SK-N-SH (cell line): Measurements from ENCODE around the gene REEP3. TPM values are rescaled to one million over a fixed set of nuclear protein-coding genes. Genes with fewer than 3 reads are reported as not detected.

Experiments used
- CTCF ChIA-PET: fragments of 300-600, 350-600 bp; formaldehyde crosslinking; extraction: SDS; loops from one replicate; lab custom pipeline; 2021; lab: Yijun Ruan, JAX
- POLR2A ChIA-PET: fragments of 350-600 bp; sonication (Branson Sonifier 250); formaldehyde crosslinking; extraction: SDS; loops from one replicate; lab custom pipeline; 2020; ENCODE audit warnings: antibody characterized with exemption, inconsistent platforms; lab: Yijun Ruan, JAX
- DNase-seq: peaks from one replicate; pipeline ENCODE4 v3.0.0; 2012
- H2AFZ ChIP-seq: fragments of 200-600 bp; sonication (generic); 2 replicates; pipeline ENCODE4 v1.8.1; 2016; ENCODE audit warnings: antibody characterized with exemption, mild to moderate bottlenecking, low read depth
- H3F3A ChIP-seq: fragments of 200-600 bp; sonication (generic); replicated peaks from 2 replicates; pipeline ENCODE3; 2016; ENCODE audit warnings: antibody characterized with exemption, mild to moderate bottlenecking; ENCODE audit not compliant: insufficient read depth
- H3K27ac ChIP-seq, 2 experiments: fragments of 200-500 bp in 1 of 2; fragments of 200-600 bp in 1 of 2; sonication (Bioruptor generic) in 1 of 2; sonication (generic), shearing (Covaris generic) in 1 of 2; 2 replicates each; pipeline versions ENCODE4 v1.5.1 to v1.6.1; 2014 to 2016; ENCODE audit warnings: low read depth in 2 of 2, inconsistent platforms in 1 of 2, low read length in 1 of 2, mild to moderate bottlenecking in 1 of 2, mixed read lengths in 1 of 2
- H3K27me3 ChIP-seq: fragments of 200-600 bp; sonication (generic), shearing (Covaris generic); 2 replicates; pipeline ENCODE4 v1.6.1; 2016; ENCODE audit warnings: mixed run types; ENCODE audit not compliant: insufficient read depth
- H3K36me3 ChIP-seq, 2 experiments: fragments of 200-500 bp in 1 of 2; fragments of 200-600 bp in 1 of 2; sonication (Bioruptor generic) in 1 of 2; sonication (generic) in 1 of 2; replicated peaks in 1 of 2; 2 replicates each; pipeline versions ENCODE3 to v1.5.1; 2014 to 2016; ENCODE audit warnings: low read length in 1 of 2, mild to moderate bottlenecking in 1 of 2; ENCODE audit not compliant: insufficient read depth in 2 of 2, control insufficient read depth in 1 of 2
- H3K4me1 ChIP-seq, 2 experiments: fragments of 200-500 bp in 1 of 2; fragments of 200-600 bp in 1 of 2; sonication (Bioruptor generic) in 1 of 2; sonication (generic), shearing (Covaris generic) in 1 of 2; 2 replicates each; pipeline versions ENCODE4 v1.5.1 to v1.6.1; 2014 to 2016; ENCODE audit warnings: low read depth in 1 of 2, low read length in 1 of 2, mixed run types in 1 of 2; ENCODE audit not compliant: insufficient read depth in 2 of 2, control insufficient read depth in 1 of 2
- H3K4me2 ChIP-seq: fragments of 200-600 bp; sonication (generic), shearing (Covaris generic); 2 replicates; pipeline ENCODE4 v1.6.1; 2017; ENCODE audit warnings: mixed run types
- H3K4me3 ChIP-seq, 2 experiments: fragments of 200-500 bp in 1 of 2; fragments of 200-600 bp in 1 of 2; sonication (Bioruptor generic) in 1 of 2; sonication (generic), shearing (Covaris generic) in 1 of 2; 2 replicates each; pipeline versions ENCODE4 v1.5.1 to v1.8.1; 2014 to 2016; ENCODE audit warnings: low read depth in 2 of 2, inconsistent platforms in 1 of 2, low read length in 1 of 2, mild to moderate bottlenecking in 1 of 2, mixed read lengths in 1 of 2, moderate library complexity in 1 of 2
- H3K79me2 ChIP-seq: fragments of 200-600 bp; sonication (generic); 2 replicates; pipeline ENCODE4 v1.8.1; 2017; ENCODE audit warnings: mild to moderate bottlenecking; ENCODE audit not compliant: insufficient read depth
- H3K9ac ChIP-seq: fragments of 200-600 bp; sonication (generic); 2 replicates; pipeline ENCODE4 v1.6.1; 2017; ENCODE audit warnings: mixed run types
- H3K9me2 ChIP-seq: fragments of 200-600 bp; sonication (generic); 2 replicates; pipeline ENCODE4 v1.6.1; 2017; ENCODE audit warnings: mixed run types
- H3K9me3 ChIP-seq: fragments of 200-600 bp; sonication (generic); 2 replicates; pipeline ENCODE4 v1.6.1; 2017; ENCODE audit warnings: mixed run types, mild to moderate bottlenecking, moderate library complexity
- H4K20me1 ChIP-seq: fragments of 200-600 bp; sonication (generic); 2 replicates; pipeline ENCODE4 v1.6.1; 2017; ENCODE audit warnings: mild to moderate bottlenecking, mixed run types; ENCODE audit not compliant: insufficient read depth
- ELF1 ChIP-seq: IDR thresholded peaks from 2 replicates; pipeline ENCODE4 v1.4.0; 2012
- EP300 ChIP-seq, 2 experiments: IDR thresholded peaks; 2 replicates each; pipeline versions ENCODE4 v1.4.0 to v1.6.1; 2012; ENCODE audit warnings: borderline replicate concordance in 1 of 2, low read depth in 1 of 2, low read length in 1 of 2
- EZH2phosphoT487 ChIP-seq: fragments of 200-600 bp; sonication (generic); IDR thresholded peaks from 2 replicates; pipeline ENCODE4 v1.6.1; 2017; ENCODE audit warnings: low read depth, mixed run types, mild to moderate bottlenecking, antibody characterized with exemption, moderate library complexity, borderline replicate concordance
- FOXJ3 ChIP-seq: sonication (generic); formaldehyde crosslinking; IDR thresholded peaks from 2 replicates; pipeline ENCODE4 v1.5.1; 2020; ENCODE audit warnings: mild to moderate bottlenecking, missing genetic modification reagents
- NFIC ChIP-seq: IDR thresholded peaks from 2 replicates; pipeline ENCODE4 v1.4.0; 2012; ENCODE audit warnings: borderline replicate concordance
- POLR2AphosphoS5 ChIP-seq: IDR thresholded peaks from 2 replicates; pipeline ENCODE4 v1.6.1; 2012; ENCODE audit warnings: low read depth, low read length
- RAD21 ChIP-seq: IDR thresholded peaks from 2 replicates; pipeline ENCODE4 v1.6.1; 2012; ENCODE audit warnings: mild to moderate bottlenecking, low read length
- RXRA ChIP-seq: IDR thresholded peaks from 2 replicates; pipeline ENCODE4 v1.4.0; 2012; ENCODE audit warnings: low read depth, mild to moderate bottlenecking, borderline replicate concordance
- SIN3A ChIP-seq: IDR thresholded peaks from 2 replicates; pipeline ENCODE4 v1.6.1; 2012; ENCODE audit warnings: low read depth, mild to moderate bottlenecking, low read length, moderate library complexity, borderline replicate concordance
- TEAD4 ChIP-seq: IDR thresholded peaks from 2 replicates; pipeline ENCODE4 v1.4.0; 2012; ENCODE audit warnings: mild to moderate bottlenecking, borderline replicate concordance; ENCODE audit not compliant: insufficient read depth
- WGBS: methylation state at CpG from one replicate; pipeline ENCODE4 v1.1.6; 2017; ENCODE audit warnings: low lambda C conversion rate; 5-methylcytosine and 5-hydroxymethylcytosine counted together
- polyA plus RNA-seq, 3 experiments: library from polyadenylated mRNA; depleted of rRNA; stranded (reverse); fragments of >200 nt; gene quantifications; 2 replicates each; pipeline ENCODE4 v1.2.3, GENCODE V29; 2012
- TF ChIP-seq, protein P1 (sequence below): IDR thresholded peaks from 2 replicates; pipeline ENCODE4; 2012
- TF ChIP-seq, protein P2 (sequence below): IDR thresholded peaks from 2 replicates; pipeline ENCODE4 v1.6.1; 2012; ENCODE audit warnings: mild to moderate bottlenecking, low read depth, low read length, moderate library complexity
- TF ChIP-seq, protein P3 (sequence below): fragments of 150-350 bp; IDR thresholded peaks from 2 replicates; pipeline ENCODE4 v1.6.1; 2016; ENCODE audit warnings: mild to moderate bottlenecking, low read depth, low read length

REEP3 gene
- polyA plus RNA-seq, 1 of the 3 experiments (the other 2 are of a cell fraction) = 7.6 TPM

DNA sequence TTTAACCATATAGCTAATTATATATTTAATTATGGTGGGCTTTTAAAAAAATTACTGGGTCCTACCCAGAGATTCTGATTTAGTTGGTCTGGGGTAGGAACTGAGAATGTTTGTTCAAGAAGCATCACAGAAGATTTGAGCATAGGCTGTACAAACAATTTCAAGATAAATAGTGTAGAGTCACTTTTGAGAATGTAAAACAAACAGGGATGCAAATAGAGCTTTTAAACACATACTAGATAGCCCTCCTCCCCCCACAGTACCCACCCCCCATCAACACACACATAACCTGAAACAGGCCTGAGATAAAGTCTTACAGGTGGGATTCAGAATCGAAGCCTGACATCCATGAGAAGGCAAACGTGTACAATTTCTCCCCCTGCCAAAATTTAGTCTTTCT, 15.6 kb upstream of the REEP3 start:
- Histone ChIP-seq H3K4me2 (no peak overlapping the region), H3K9me2 (no peaks in the 10 kb centered on the region), H2AFZ (no peak overlapping the region), H4K20me1 (peaks cover 8% of the 10 kb centered on the region), H3F3A (peaks cover 4% of the 10 kb centered on the region), H3K27ac (no peak overlapping the region), H3K4me1 (no peaks in the 10 kb centered on the region), H3K9me3 (no peaks in the 10 kb centered on the region), H3K79me2 (peaks cover 96% of the 10 kb centered on the region), H3K36me3 (peaks cover 3 to 7% of the 10 kb centered on the region in 2 experiments), H3K9ac (no peak overlapping the region), H3K27me3 (no peaks in the 10 kb centered on the region), H3K4me3 (no peak overlapping the region)
- TF ChIP-seq FOXJ3 = no peak
- TF ChIP-seq, protein P1, sequence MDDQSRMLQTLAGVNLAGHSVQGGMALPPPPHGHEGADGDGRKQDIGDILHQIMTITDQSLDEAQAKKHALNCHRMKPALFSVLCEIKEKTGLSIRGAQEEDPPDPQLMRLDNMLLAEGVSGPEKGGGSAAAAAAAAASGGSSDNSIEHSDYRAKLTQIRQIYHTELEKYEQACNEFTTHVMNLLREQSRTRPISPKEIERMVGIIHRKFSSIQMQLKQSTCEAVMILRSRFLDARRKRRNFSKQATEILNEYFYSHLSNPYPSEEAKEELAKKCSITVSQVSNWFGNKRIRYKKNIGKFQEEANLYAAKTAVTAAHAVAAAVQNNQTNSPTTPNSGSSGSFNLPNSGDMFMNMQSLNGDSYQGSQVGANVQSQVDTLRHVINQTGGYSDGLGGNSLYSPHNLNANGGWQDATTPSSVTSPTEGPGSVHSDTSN = no peak
- DNase-seq = no peak
- CTCF ChIA-PET = interaction anchor here (0.6 to 2.0 kb wide), 5 partner anchors 11 to 341 kb away, joined by 3 to 8 read pairs (median 3); no protein-coding TSS in a partner anchor
- POLR2A ChIA-PET = no interaction called here
- WGBS = 91% methylated on average over 2 of the region's 2 CpGs

DNA sequence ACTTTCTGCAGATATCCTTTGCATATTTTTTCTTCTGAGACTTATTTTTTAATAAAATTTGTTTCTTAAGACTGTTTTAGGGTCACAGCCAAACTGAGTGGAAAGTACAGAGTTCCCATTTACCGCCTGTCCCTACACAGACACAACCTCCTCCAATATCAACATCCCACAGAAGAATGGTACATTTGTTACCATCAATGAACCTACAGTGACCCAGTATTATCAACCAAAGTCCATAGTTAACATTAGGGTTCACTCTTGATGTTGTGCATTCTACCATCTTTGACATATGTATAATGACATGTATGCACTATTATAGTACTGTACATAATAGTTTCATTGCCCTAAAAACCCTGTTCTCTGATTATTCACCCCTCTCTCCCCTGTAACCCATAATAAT, 14.6 kb upstream of the REEP3 start:
- Histone ChIP-seq H3K27ac (no peak overlapping the region), H3K9me2 (no peaks in the 10 kb centered on the region), H3K4me1 (no peaks in the 10 kb centered on the region), H3K79me2 (peaks cover 96% of the 10 kb centered on the region), H3K9me3 (no peaks in the 10 kb centered on the region), H3F3A (peaks cover 4% of the 10 kb centered on the region), H4K20me1 (peaks cover 8% of the 10 kb centered on the region), H2AFZ (no peak overlapping the region), H3K4me3 (no peak overlapping the region), H3K36me3 (peaks cover 3 to 7% of the 10 kb centered on the region in 2 experiments), H3K4me2 (no peak overlapping the region), H3K9ac (no peak overlapping the region), H3K27me3 (no peaks in the 10 kb centered on the region)
- 100% methylated on average over 1 of the region's 1 CpG for WGBS
- TF ChIP-seq RAD21 (no peak), ELF1 (no peak), POLR2AphosphoS5 (no peak), TEAD4 (no peak), RXRA (no peak), NFIC (no peak), EP300 (IDR thresholded peaks at IDR 0.05; ENCODE audit: borderline replicate concordance in 1 of 2, low read depth in 1 of 2, low read length in 1 of 2) (no peak), SIN3A (no peak), EZH2phosphoT487 (no peak)
- TF ChIP-seq, protein P2, sequence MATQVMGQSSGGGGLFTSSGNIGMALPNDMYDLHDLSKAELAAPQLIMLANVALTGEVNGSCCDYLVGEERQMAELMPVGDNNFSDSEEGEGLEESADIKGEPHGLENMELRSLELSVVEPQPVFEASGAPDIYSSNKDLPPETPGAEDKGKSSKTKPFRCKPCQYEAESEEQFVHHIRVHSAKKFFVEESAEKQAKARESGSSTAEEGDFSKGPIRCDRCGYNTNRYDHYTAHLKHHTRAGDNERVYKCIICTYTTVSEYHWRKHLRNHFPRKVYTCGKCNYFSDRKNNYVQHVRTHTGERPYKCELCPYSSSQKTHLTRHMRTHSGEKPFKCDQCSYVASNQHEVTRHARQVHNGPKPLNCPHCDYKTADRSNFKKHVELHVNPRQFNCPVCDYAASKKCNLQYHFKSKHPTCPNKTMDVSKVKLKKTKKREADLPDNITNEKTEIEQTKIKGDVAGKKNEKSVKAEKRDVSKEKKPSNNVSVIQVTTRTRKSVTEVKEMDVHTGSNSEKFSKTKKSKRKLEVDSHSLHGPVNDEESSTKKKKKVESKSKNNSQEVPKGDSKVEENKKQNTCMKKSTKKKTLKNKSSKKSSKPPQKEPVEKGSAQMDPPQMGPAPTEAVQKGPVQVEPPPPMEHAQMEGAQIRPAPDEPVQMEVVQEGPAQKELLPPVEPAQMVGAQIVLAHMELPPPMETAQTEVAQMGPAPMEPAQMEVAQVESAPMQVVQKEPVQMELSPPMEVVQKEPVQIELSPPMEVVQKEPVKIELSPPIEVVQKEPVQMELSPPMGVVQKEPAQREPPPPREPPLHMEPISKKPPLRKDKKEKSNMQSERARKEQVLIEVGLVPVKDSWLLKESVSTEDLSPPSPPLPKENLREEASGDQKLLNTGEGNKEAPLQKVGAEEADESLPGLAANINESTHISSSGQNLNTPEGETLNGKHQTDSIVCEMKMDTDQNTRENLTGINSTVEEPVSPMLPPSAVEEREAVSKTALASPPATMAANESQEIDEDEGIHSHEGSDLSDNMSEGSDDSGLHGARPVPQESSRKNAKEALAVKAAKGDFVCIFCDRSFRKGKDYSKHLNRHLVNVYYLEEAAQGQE = no peak
- TF ChIP-seq, protein P3, sequence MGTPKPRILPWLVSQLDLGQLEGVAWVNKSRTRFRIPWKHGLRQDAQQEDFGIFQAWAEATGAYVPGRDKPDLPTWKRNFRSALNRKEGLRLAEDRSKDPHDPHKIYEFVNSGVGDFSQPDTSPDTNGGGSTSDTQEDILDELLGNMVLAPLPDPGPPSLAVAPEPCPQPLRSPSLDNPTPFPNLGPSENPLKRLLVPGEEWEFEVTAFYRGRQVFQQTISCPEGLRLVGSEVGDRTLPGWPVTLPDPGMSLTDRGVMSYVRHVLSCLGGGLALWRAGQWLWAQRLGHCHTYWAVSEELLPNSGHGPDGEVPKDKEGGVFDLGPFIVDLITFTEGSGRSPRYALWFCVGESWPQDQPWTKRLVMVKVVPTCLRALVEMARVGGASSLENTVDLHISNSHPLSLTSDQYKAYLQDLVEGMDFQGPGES = no peak
- ChIA-PET POLR2A (no interaction called here), CTCF (interaction anchor here (1.0 kb wide), 1 partner anchor 16 kb away, joined by 3 read pairs; no protein-coding TSS in a partner anchor)
- DNase-seq = no peak
